Activated naive CD4-positive, alpha-beta T cell treated with anti-CD3 and anti-CD28 coated beads, Interleukin-2, amount 50 U/mL, for 72 hours (primary cell): ENCODE results near the gene SESTD1. TPM values are rescaled to one million over a fixed set of nuclear protein-coding genes. Genes with fewer than 3 reads are reported as not detected.

Experiments
- ATAC-seq, 2 donors: fragments of 150-1000 bp; cut with Tn5 transposase; 2 replicates each; pipeline ENCODE4 v1.10.0; 2021; ENCODE audit warnings: mild to moderate bottlenecking in 2 of 2, moderate library complexity in 2 of 2
- DNase-seq, 2 donors: peaks; one replicate each; pipeline ENCODE4 v3.0.0; 2021 to 2022; ENCODE audit warnings: low spot score in 2 of 2
- H3K27ac Mint-ChIP-seq, 2 donors: one replicate each; pipeline ENCODE4 v1.8.0; 2022; ENCODE audit warnings: mild to moderate bottlenecking in 2 of 2, mixed read lengths in 2 of 2
- H3K36me3 Mint-ChIP-seq, 2 donors: one replicate each; pipeline ENCODE4 v1.8.0; 2022; ENCODE audit warnings: mixed read lengths in 2 of 2
- H3K9me3 Mint-ChIP-seq, 2 donors: one replicate each; pipeline ENCODE4 v1.8.0; 2022; ENCODE audit warnings: mixed read lengths in 2 of 2
- total RNA-seq, 2 donors: library from RNA; stranded (reverse); gene quantifications; one replicate each; pipeline ENCODE4 v1.2.3, GENCODE V29; 2022

The SESTD1 gene
- total RNA-seq = 10 to 100 TPM; 15.4 to 16.0 TPM

- peak; percentile 64 to 70 for DNase-seq
- H3K36me3 Mint-ChIP-seq = peaks cover 10 to 14% of the 10 kb centered on the region in 2 donors
- H3K27ac Mint-ChIP-seq = peak within 1 kb of the TSS; percentile 47 to 68
- ATAC-seq = peak; percentile 68 to 80
- no peaks in the 10 kb centered on the region for H3K9me3 Mint-ChIP-seq
Measured at GRCh38 chr2:179264368-179265081, at the start of gene SESTD1. Gene SESTD1 (minus strand): TSS chr2:179264832. CDS start chr2:179191841, 72,991 bp downstream.

- ATAC-seq (no peak), DNase-seq (no peak)
- peaks cover 5% of the 10 kb centered on the region in 2 donors for H3K9me3 Mint-ChIP-seq
- H3K36me3 Mint-ChIP-seq = peaks cover 0 to 7% of the 10 kb centered on the region in 2 donors
- H3K27ac Mint-ChIP-seq = no peak overlapping the region
Measured at GRCh38 chr2:179313057-179313456, 48.4 kb upstream of the SESTD1 start.

GRCh38 chr2:179311101-179311500 is 46.5 kb upstream of the SESTD1 start:
- Mint-ChIP-seq H3K27ac (no peak overlapping the region), H3K36me3 (peaks cover 0 to 7% of the 10 kb centered on the region in 2 donors), H3K9me3 (peaks cover 5% of the 10 kb centered on the region in 2 donors)
- DNase-seq = no peak
- ATAC-seq = no peak

GRCh38 chr2:179307616-179308371 is 43.2 kb upstream of the SESTD1 start:
- no peak for ATAC-seq

GRCh38 chr2:179305125-179305524 is 40.5 kb upstream of the SESTD1 start:
- peaks cover 0 to 4% of the 10 kb centered on the region in 2 donors for H3K9me3 Mint-ChIP-seq
- no peak overlapping the region for H3K27ac Mint-ChIP-seq
- DNase-seq = no peak
- H3K36me3 Mint-ChIP-seq = no peaks in the 10 kb centered on the region
- no peak for ATAC-seq

More at GRCh38 chr2:179307616-179308371, 43.2 kb upstream of the SESTD1 start:
- Mint-ChIP-seq H3K27ac (no peak overlapping the region), H3K36me3 (no peaks in the 10 kb centered on the region), H3K9me3 (no peaks in the 10 kb centered on the region)
- no peak for DNase-seq

GRCh38 chr2:179304424-179304823 is 39.8 kb upstream of the SESTD1 start:
- DNase-seq (no peak), ATAC-seq (no peak)
- Mint-ChIP-seq H3K36me3 (no peaks in the 10 kb centered on the region), H3K9me3 (peaks cover 0 to 4% of the 10 kb centered on the region in 2 donors), H3K27ac (no peak overlapping the region)

GRCh38 chr2:179302764-179303571 is 38.3 kb upstream of the SESTD1 start:
- H3K9me3 Mint-ChIP-seq = peaks cover 0 to 4% of the 10 kb centered on the region in 2 donors
- DNase-seq = no peak
- no peaks in the 10 kb centered on the region for H3K36me3 Mint-ChIP-seq
- peak in 1 of 2 donors; percentile 60 for ATAC-seq
- no peak overlapping the region for H3K27ac Mint-ChIP-seq

GRCh38 chr2:179302149-179302548 is 37.5 kb upstream of the SESTD1 start:
- ATAC-seq (no peak), DNase-seq (no peak)
- H3K9me3 Mint-ChIP-seq = peaks cover 0 to 4% of the 10 kb centered on the region in 2 donors
- no peak overlapping the region for H3K27ac Mint-ChIP-seq
- H3K36me3 Mint-ChIP-seq = no peaks in the 10 kb centered on the region

GRCh38 chr2:179298666-179299065 is 34.0 kb upstream of the SESTD1 start:
- Mint-ChIP-seq H3K27ac (no peak overlapping the region), H3K36me3 (no peaks in the 10 kb centered on the region), H3K9me3 (peaks cover 0 to 4% of the 10 kb centered on the region in 2 donors)
- DNase-seq (no peak), ATAC-seq (no peak)

- Mint-ChIP-seq H3K36me3 (no peaks in the 10 kb centered on the region), H3K9me3 (peaks cover 0 to 4% of the 10 kb centered on the region in 2 donors), H3K27ac (no peak overlapping the region)
- ATAC-seq (no peak), DNase-seq (no peak)
Measured at GRCh38 chr2:179297927-179298326, 33.3 kb upstream of the SESTD1 start.

GRCh38 chr2:179290329-179290728 is 25.7 kb upstream of the SESTD1 start:
- DNase-seq = no peak
- Mint-ChIP-seq H3K36me3 (no peaks in the 10 kb centered on the region), H3K27ac (no peak overlapping the region), H3K9me3 (no peaks in the 10 kb centered on the region)
- ATAC-seq = no peak

GRCh38 chr2:179285060-179285459 is 20.4 kb upstream of the SESTD1 start:
- Mint-ChIP-seq H3K36me3 (no peaks in the 10 kb centered on the region), H3K9me3 (no peaks in the 10 kb centered on the region), H3K27ac (no peak overlapping the region)
- DNase-seq (no peak), ATAC-seq (no peak)

- no peak overlapping the region for H3K27ac Mint-ChIP-seq
- DNase-seq (no peak), ATAC-seq (no peak)
- H3K9me3 Mint-ChIP-seq = no peaks in the 10 kb centered on the region
- H3K36me3 Mint-ChIP-seq = peaks cover 0 to 4% of the 10 kb centered on the region in 2 donors
Measured at GRCh38 chr2:179277429-179278196, 13.0 kb upstream of the SESTD1 start.

GRCh38 chr2:179275253-179276012 is 10.8 kb upstream of the SESTD1 start:
- ATAC-seq = no peak
- no peak for DNase-seq
- Mint-ChIP-seq H3K36me3 (peaks cover 0 to 4% of the 10 kb centered on the region in 2 donors), H3K27ac (no peak overlapping the region), H3K9me3 (no peaks in the 10 kb centered on the region)

GRCh38 chr2:179274749-179275148 is 10.1 kb upstream of the SESTD1 start:
- ATAC-seq (no peak), DNase-seq (no peak)
- H3K36me3 Mint-ChIP-seq = peaks cover 0 to 4% of the 10 kb centered on the region in 2 donors
- H3K27ac Mint-ChIP-seq = no peak overlapping the region
- no peaks in the 10 kb centered on the region for H3K9me3 Mint-ChIP-seq
